ENCODE results near the gene BCAN.

DNA sequence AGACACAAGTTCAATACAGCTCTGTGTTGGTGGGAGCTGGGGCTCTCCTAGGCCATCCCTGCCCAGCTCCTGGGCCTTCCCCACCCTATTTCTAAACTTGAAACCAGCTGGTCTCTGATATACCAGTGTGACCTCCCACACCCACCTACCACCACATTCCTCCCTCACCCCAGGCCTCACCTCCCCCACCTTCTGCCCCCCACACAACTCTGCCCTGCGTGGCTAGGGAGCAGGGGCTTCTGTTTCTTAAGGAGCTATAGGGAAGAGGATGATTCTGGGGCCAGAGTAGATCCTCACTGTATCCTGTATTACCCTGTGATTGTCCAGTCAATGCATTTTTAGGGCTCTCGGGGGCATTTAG is 18.8 kb downstream of the BCAN start:
- TF ChIP-seq, protein P1, sequence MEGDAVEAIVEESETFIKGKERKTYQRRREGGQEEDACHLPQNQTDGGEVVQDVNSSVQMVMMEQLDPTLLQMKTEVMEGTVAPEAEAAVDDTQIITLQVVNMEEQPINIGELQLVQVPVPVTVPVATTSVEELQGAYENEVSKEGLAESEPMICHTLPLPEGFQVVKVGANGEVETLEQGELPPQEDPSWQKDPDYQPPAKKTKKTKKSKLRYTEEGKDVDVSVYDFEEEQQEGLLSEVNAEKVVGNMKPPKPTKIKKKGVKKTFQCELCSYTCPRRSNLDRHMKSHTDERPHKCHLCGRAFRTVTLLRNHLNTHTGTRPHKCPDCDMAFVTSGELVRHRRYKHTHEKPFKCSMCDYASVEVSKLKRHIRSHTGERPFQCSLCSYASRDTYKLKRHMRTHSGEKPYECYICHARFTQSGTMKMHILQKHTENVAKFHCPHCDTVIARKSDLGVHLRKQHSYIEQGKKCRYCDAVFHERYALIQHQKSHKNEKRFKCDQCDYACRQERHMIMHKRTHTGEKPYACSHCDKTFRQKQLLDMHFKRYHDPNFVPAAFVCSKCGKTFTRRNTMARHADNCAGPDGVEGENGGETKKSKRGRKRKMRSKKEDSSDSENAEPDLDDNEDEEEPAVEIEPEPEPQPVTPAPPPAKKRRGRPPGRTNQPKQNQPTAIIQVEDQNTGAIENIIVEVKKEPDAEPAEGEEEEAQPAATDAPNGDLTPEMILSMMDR (conservative IDR thresholded peaks at IDR 0.05): no peak
- no peak for TF ChIP-seq EZH2 (IDR thresholded peaks at IDR 0.05; ENCODE audit: low read depth)
